Neural cell (in vitro differentiated cells): ENCODE results near the gene ARF3. TPM values are rescaled to one million over a fixed set of nuclear protein-coding genes. Genes with fewer than 3 reads are reported as not detected.

ENCODE experiments used
- H2AFZ ChIP-seq: fragments of 200-600, 300-800 bp; sonication (generic), shearing (Covaris generic); 2 replicates; pipeline ENCODE4 v1.6.0; 2014; ENCODE audit warnings: low read depth, mild to moderate bottlenecking, antibody characterized with exemption, low read length, moderate library complexity
- H3F3A ChIP-seq: fragments of 200-600 bp; shearing (Covaris generic); 2 replicates; pipeline ENCODE4 v1.6.1; 2016; ENCODE audit warnings: mild to moderate bottlenecking, moderate library complexity, mixed read lengths, antibody characterized with exemption, low read length; ENCODE audit not compliant: insufficient read depth, poor library complexity, severe bottlenecking
- H3K27ac ChIP-seq: fragments of 200-600, 300-800 bp; sonication (generic), shearing (Covaris generic); 2 replicates; pipeline ENCODE4 v1.5.1; 2014; ENCODE audit warnings: mild to moderate bottlenecking, low read length, moderate library complexity
- H3K27me3 ChIP-seq: fragments of 300-800, 200-600 bp; sonication (generic), shearing (Covaris generic); 2 replicates; pipeline ENCODE4 v1.6.0; 2014; ENCODE audit warnings: mild to moderate bottlenecking, low read depth, low read length, moderate library complexity; ENCODE audit not compliant: insufficient read depth
- H3K36me3 ChIP-seq: fragments of 300-800, 200-600 bp; sonication (generic), shearing (Covaris generic); 2 replicates; pipeline ENCODE4 v1.5.1; 2014; ENCODE audit warnings: mild to moderate bottlenecking, antibody characterized with exemption, low read length, moderate library complexity; ENCODE audit not compliant: insufficient read depth
- H3K4me2 ChIP-seq: fragments of 300-800, 200-600 bp; sonication (generic), shearing (Covaris generic); 2 replicates; pipeline ENCODE4 v1.6.0; 2014; ENCODE audit warnings: mild to moderate bottlenecking, low read length
- H3K4me3 ChIP-seq: fragments of 300-800, 200-600 bp; sonication (generic), shearing (Covaris generic); 2 replicates; pipeline ENCODE4 v1.5.1; 2014; ENCODE audit warnings: mild to moderate bottlenecking, low read length, moderate library complexity
- H3K79me2 ChIP-seq: fragments of 200-600 bp; shearing (Covaris generic); replicated peaks from 2 replicates; pipeline ENCODE4 v1.6.0; 2014; ENCODE audit warnings: mild to moderate bottlenecking, low read length, moderate library complexity; ENCODE audit not compliant: insufficient read depth
- H3K9ac ChIP-seq: fragments of 300-800, 200-600 bp; sonication (generic), shearing (Covaris generic); 2 replicates; pipeline ENCODE4 v1.6.1; 2016; ENCODE audit warnings: mild to moderate bottlenecking, low read length, mixed read lengths
- H3K9me2 ChIP-seq: fragments of 200-600 bp; shearing (Covaris generic); 2 replicates; pipeline ENCODE4 v1.6.1; 2016; ENCODE audit warnings: mild to moderate bottlenecking, low read length, mixed read lengths; ENCODE audit not compliant: insufficient read depth
- H3K9me3 ChIP-seq: fragments of 200-600, 300-800 bp; sonication (generic), shearing (Covaris generic); 2 replicates; pipeline ENCODE4 v1.6.1; 2016; ENCODE audit warnings: mild to moderate bottlenecking, mixed run types, low read length, moderate library complexity, mixed read lengths
- H4K20me1 ChIP-seq: fragments of 200-600 bp; shearing (Covaris generic); 2 replicates; pipeline ENCODE4 v1.6.1; 2016; ENCODE audit warnings: mild to moderate bottlenecking, mixed run types; ENCODE audit not compliant: insufficient read depth
- CTCF ChIP-seq: fragments of 450-650 bp; IDR thresholded peaks from 2 replicates; pipeline ENCODE4 v1.5.1; 2014; ENCODE audit warnings: antibody characterized with exemption, mild to moderate bottlenecking, moderate library complexity; ENCODE audit not compliant: poor library complexity, severe bottlenecking
- EP300 ChIP-seq: fragments of 450-650 bp; conservative IDR thresholded peaks from 2 replicates; pipeline ENCODE4 v1.6.1; 2014; ENCODE audit warnings: antibody characterized with exemption, mild to moderate bottlenecking, moderate library complexity; ENCODE audit not compliant: poor library complexity, severe bottlenecking
- EZH2 ChIP-seq: fragments of 200-600, 300-800 bp; shearing (Covaris generic), sonication (generic); IDR thresholded peaks from 2 replicates; pipeline ENCODE4 v1.6.1; 2014; ENCODE audit warnings: antibody characterized with exemption, low read length, borderline replicate concordance, mild to moderate bottlenecking; ENCODE audit not compliant: insufficient read depth, poor library complexity, severe bottlenecking
- MXI1 ChIP-seq: fragments of 450-650 bp; conservative IDR thresholded peaks from 2 replicates; pipeline ENCODE4 v1.6.1; 2014; ENCODE audit warnings: antibody characterized with exemption, mild to moderate bottlenecking; ENCODE audit not compliant: poor library complexity, severe bottlenecking
- POLR2AphosphoS5 ChIP-seq: IDR thresholded peaks from 2 replicates; pipeline ENCODE4 v1.6.1; 2012
- RAD21 ChIP-seq: fragments of 450-650 bp; conservative IDR thresholded peaks from 2 replicates; pipeline ENCODE4 v1.6.1; 2014; ENCODE audit warnings: antibody characterized with exemption, mild to moderate bottlenecking, moderate library complexity
- REST ChIP-seq: IDR thresholded peaks from 2 replicates; pipeline ENCODE4 v1.6.1; 2012; ENCODE audit warnings: borderline replicate concordance
- SMC3 ChIP-seq: fragments of 450-650 bp; conservative IDR thresholded peaks from 2 replicates; pipeline ENCODE4 v1.6.1; 2014; ENCODE audit warnings: antibody characterized with exemption, mild to moderate bottlenecking, moderate library complexity; ENCODE audit not compliant: poor library complexity
- TAF1 ChIP-seq: IDR thresholded peaks from 2 replicates; pipeline ENCODE4 v1.6.1; 2012; ENCODE audit warnings: low read depth
- polyA plus RNA-seq: library from polyadenylated mRNA; depleted of rRNA; stranded (reverse); fragments of >200 nt; gene quantifications from 2 replicates; pipeline ENCODE4 v1.2.3, GENCODE V29; 2014

Gene ARF3
- polyA plus RNA-seq, 1 donor from 2014 or later, result 114 TPM

- Histone ChIP-seq H3K9me3 (no peaks in the 10 kb centered on the region), H3K27me3 (peaks cover 9% of the 10 kb centered on the region), H3K9ac (peak overlapping the region; percentile 99), H4K20me1 (peaks cover 19% of the 10 kb centered on the region), H3K79me2 (peaks cover 45% of the 10 kb centered on the region), H3K36me3 (peaks cover 12% of the 10 kb centered on the region), H3K4me2 (peak overlapping the region; percentile 93), H3K4me3 (peak overlapping the region; percentile 90), H3K9me2 (no peaks in the 10 kb centered on the region), H3K27ac (peak overlapping the region; percentile 99), H3F3A (no peaks in the 10 kb centered on the region), H2AFZ (peak overlapping the region; percentile 67)
- no peak for TF ChIP-seq POLR2AphosphoS5
- peak; percentile 36 for TF ChIP-seq MXI1
- TF ChIP-seq CTCF, result peak; percentile 59
- TF ChIP-seq REST, result peak; percentile 21
- TF ChIP-seq EZH2, result no peak
- no peak for TF ChIP-seq SMC3
These were observed 777 bp downstream of the ARF3 start for GRCh38 chr12:48956279-48957140.

- no peaks in the 10 kb centered on the region for H3K9me3 ChIP-seq
- peak overlapping the region; percentile 90 for H3K4me3 ChIP-seq
- H3K9me2 ChIP-seq, result no peaks in the 10 kb centered on the region
- H3K36me3 ChIP-seq, result peaks cover 12% of the 10 kb centered on the region
- H4K20me1 ChIP-seq, result peaks cover 19% of the 10 kb centered on the region
- no peak overlapping the region for H3K27ac ChIP-seq
- H3F3A ChIP-seq, result no peaks in the 10 kb centered on the region
- H3K9ac ChIP-seq, result no peak overlapping the region
- H3K27me3 ChIP-seq, result no peaks in the 10 kb centered on the region
- peaks cover 45% of the 10 kb centered on the region for H3K79me2 ChIP-seq
- no peak for TF ChIP-seq REST
- TF ChIP-seq RAD21, result no peak
- TF ChIP-seq EP300, result no peak
- TF ChIP-seq POLR2AphosphoS5, result no peak
- TF ChIP-seq SMC3, result no peak
- no peak for TF ChIP-seq EZH2
- TF ChIP-seq TAF1, result no peak
- no peak for TF ChIP-seq MXI1
- TF ChIP-seq CTCF, result no peak
- peak overlapping the region; percentile 93 for H3K4me2 ChIP-seq
- H2AFZ ChIP-seq, result no peak overlapping the region
These were observed 2.3 kb downstream of the ARF3 start for GRCh38 chr12:48954841-48955501.
